Kidney (tissue), 14 donors: Measurements from ENCODE around the gene ORC3. TPM values are rescaled to one million over a fixed set of nuclear protein-coding genes. Genes with fewer than 3 reads are reported as not detected.

Source experiments
- DNase-seq, 5 donors: peaks; one replicate each; pipeline ENCODE4 v3.0.0-alpha.2; 2013 to 2020
- FAIRE-seq: peaks from 2 replicates; lab custom pipeline; 2012; peaks lifted over from hg19 to GRCh38; lab: Jason Lieb, UNC
- H3K27ac ChIP-seq, 2 donors: one replicate each; pipeline ENCODE4 v1.7.0; 2013; ENCODE audit warnings: low read depth in 2 of 2, low read length in 2 of 2, inconsistent platforms in 1 of 2
- H3K27me3 ChIP-seq: one replicate; pipeline ENCODE4 v1.7.1; 2013; ENCODE audit warnings: low read length, inconsistent platforms; ENCODE audit not compliant: control insufficient read depth, insufficient read depth
- H3K36me3 ChIP-seq, 3 donors: one replicate each; pipeline versions ENCODE4 v1.7.0 to v1.7.1; 2013; ENCODE audit warnings: low read length in 3 of 3, control low read depth in 1 of 3, inconsistent platforms in 1 of 3; ENCODE audit not compliant: insufficient read depth in 3 of 3, control insufficient read depth in 2 of 3
- H3K4me1 ChIP-seq, 3 donors: one replicate each; pipeline versions ENCODE4 v1.7.0 to v1.7.1; 2013; ENCODE audit warnings: low read length in 3 of 3, inconsistent platforms in 1 of 3, low read depth in 1 of 3; ENCODE audit not compliant: control insufficient read depth in 2 of 3, insufficient read depth in 2 of 3
- H3K4me3 ChIP-seq, 3 donors: one replicate each; pipeline versions ENCODE4 v1.7.0 to v1.8.1; 2013; ENCODE audit warnings: low read length in 3 of 3, control low read depth in 1 of 3, inconsistent platforms in 1 of 3
- H3K9ac ChIP-seq, 3 donors: one replicate each; pipeline versions ENCODE4 v1.7.0 to v1.7.1; 2013; ENCODE audit warnings: low read length in 3 of 3, control low read depth in 1 of 3, inconsistent platforms in 1 of 3
- H3K9me3 ChIP-seq, 3 donors: one replicate each; pipeline versions ENCODE4 v1.7.0 to v1.7.1; 2013; ENCODE audit warnings: low read length in 3 of 3, control low read depth in 1 of 3, inconsistent platforms in 1 of 3; ENCODE audit not compliant: control insufficient read depth in 2 of 3, insufficient read depth in 1 of 3
- intact Hi-C: fragments of 100-400 bp; cut with DNase I; formaldehyde crosslinking; loops from one replicate; pipeline ENCODE4 v1.11.1; 2022
- polyA plus RNA-seq: library from polyadenylated mRNA; stranded (reverse); fragments of 350-450 nt; fragmentation: Illumina TruSeq; extraction: RNeasy Lipid Tissue Mini Kit (QIAGEN cat#74804); gene quantifications from one replicate; pipeline ENCODE4 v1.2.3, GENCODE V29; 2014; ENCODE audit warnings: low read depth, low replicate concordance; ENCODE audit not compliant: insufficient read depth
- total RNA-seq: library from RNA; stranded (reverse); fragmentation: NEBNext Ultra II Directional; extraction: Animal tissue kit (Norgen Biotek cat#: 25700); gene quantifications from one replicate; pipeline ENCODE4 v1.2.1, GENCODE V29; 2021
- TF ChIP-seq, protein P1 (sequence below): IDR thresholded peaks from 3 replicates; pipeline ENCODE4 v1.5.1; 2012; ENCODE audit warnings: mild to moderate bottlenecking, moderate library complexity, borderline replicate concordance; ENCODE audit not compliant: insufficient read depth; ENCODE audit errors: extremely low read depth
- donor health status: control.
- donor health status: control.
- donor health status: control.
- donor health status: control.
- donor health status: control.
- donor health status: DM: yes; HTN: yes; CAD: no.
- donor health status: Normal renal cell carcinoma (clear cell type).

The ORC3 gene
- total and polyA plus RNA-seq, 2 donors from 2014 or later, result 16.4 to 22.7 TPM

DNA sequence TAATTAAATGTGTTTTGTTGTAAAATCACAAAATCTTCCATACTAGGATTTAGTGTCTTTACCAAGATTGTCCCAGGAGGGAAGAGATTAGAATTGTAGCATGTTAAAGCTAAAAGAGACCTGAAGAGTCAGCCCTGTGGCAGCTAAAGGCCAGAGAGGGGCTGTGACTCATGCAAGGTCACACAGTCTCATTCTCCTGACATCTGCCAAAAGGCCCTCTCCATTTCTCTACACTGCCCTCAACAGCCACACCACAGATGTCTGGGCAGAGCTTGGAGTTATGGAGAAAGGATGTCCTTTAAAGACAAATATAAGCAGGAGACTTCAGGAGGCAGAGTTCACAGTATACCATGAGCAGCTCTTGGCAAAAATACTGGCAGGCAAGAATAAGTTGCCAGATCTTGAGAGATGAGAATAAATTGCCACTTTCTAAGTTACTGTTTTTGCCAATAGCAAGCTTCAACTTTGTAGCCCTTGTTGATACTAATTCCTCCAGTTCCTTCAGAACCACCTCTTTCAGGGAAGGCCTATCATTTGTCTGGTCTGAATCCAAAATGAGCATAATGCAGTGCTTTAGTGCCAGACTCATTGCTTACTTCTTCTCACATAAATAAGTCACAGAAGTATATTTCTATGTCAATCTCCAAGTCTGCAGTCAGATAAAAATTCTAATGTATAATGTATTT, 70.4 kb downstream of the ORC3 start:
- Histone ChIP-seq H3K27ac (no peak overlapping the region), H3K4me3 (no peak overlapping the region), H3K4me1 (no peaks in the 10 kb centered on the region), H3K9me3 (no peaks in the 10 kb centered on the region), H3K27me3 (no peaks in the 10 kb centered on the region), H3K9ac (no peak overlapping the region), H3K36me3 (no peaks in the 10 kb centered on the region)
- DNase-seq, result no peak
- TF ChIP-seq, protein P1, sequence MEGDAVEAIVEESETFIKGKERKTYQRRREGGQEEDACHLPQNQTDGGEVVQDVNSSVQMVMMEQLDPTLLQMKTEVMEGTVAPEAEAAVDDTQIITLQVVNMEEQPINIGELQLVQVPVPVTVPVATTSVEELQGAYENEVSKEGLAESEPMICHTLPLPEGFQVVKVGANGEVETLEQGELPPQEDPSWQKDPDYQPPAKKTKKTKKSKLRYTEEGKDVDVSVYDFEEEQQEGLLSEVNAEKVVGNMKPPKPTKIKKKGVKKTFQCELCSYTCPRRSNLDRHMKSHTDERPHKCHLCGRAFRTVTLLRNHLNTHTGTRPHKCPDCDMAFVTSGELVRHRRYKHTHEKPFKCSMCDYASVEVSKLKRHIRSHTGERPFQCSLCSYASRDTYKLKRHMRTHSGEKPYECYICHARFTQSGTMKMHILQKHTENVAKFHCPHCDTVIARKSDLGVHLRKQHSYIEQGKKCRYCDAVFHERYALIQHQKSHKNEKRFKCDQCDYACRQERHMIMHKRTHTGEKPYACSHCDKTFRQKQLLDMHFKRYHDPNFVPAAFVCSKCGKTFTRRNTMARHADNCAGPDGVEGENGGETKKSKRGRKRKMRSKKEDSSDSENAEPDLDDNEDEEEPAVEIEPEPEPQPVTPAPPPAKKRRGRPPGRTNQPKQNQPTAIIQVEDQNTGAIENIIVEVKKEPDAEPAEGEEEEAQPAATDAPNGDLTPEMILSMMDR, result no peak
- no peak for FAIRE-seq
- intact Hi-C loops, result no loop called here

- DNase-seq (no peak), FAIRE-seq (no peak)
- Histone ChIP-seq H3K27me3 (no peaks in the 10 kb centered on the region), H3K4me1 (no peaks in the 10 kb centered on the region), H3K4me3 (no peak overlapping the region), H3K9ac (no peak overlapping the region), H3K36me3 (no peaks in the 10 kb centered on the region), H3K9me3 (no peaks in the 10 kb centered on the region), H3K27ac (no peak overlapping the region)
- intact Hi-C loops, result no loop called here
- TF ChIP-seq, protein P1, result no peak
Measured at GRCh38 chr6:87661016-87661415, 71.1 kb downstream of the ORC3 start.

DNA sequence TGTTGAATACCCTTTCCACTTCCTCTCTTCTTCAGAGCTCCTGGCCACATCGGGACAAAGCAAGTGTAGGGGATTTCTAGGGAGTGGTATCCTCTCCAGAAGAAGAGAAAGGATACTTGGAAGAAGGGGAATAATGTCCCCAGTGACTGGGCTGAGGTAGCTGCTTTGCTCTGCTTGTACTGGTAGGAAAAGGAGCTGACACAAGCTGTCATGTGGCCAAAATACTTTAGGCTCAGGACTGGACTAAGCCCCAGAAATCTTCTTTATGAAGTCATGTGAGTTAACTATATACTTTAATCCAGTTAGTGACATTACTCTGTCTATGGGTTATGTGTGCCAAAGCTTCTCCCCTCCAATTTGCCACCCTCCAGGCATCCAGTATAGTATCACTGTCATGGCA, 71.6 kb downstream of the ORC3 start:
- H3K9me3 ChIP-seq, result no peaks in the 10 kb centered on the region
- no peak for FAIRE-seq

More for the DNA sequence above, 71.6 kb downstream of the ORC3 start:
- Histone ChIP-seq H3K4me1 (no peaks in the 10 kb centered on the region), H3K9ac (no peak overlapping the region), H3K27ac (no peak overlapping the region), H3K27me3 (no peaks in the 10 kb centered on the region), H3K36me3 (no peaks in the 10 kb centered on the region), H3K4me3 (no peak overlapping the region)
- TF ChIP-seq, protein P1, result no peak
- DNase-seq, result no peak
- intact Hi-C loops, result no loop called here
